SHP77 treated with DMSO at 0.1 percent for 48 hours (cell line): ENCODE data around the gene INO80D.
"Not testable (repeated sequence)": the region's sequence is repeated elsewhere in the genome, so short reads cannot be mapped to it uniquely, and the experiment has no call there.

ENCODE experiments used
- DNase-seq: peaks from one replicate; lab custom pipeline; 2025; lab: John Stamatoyannopoulos, UW

INO80D gene

DNA sequence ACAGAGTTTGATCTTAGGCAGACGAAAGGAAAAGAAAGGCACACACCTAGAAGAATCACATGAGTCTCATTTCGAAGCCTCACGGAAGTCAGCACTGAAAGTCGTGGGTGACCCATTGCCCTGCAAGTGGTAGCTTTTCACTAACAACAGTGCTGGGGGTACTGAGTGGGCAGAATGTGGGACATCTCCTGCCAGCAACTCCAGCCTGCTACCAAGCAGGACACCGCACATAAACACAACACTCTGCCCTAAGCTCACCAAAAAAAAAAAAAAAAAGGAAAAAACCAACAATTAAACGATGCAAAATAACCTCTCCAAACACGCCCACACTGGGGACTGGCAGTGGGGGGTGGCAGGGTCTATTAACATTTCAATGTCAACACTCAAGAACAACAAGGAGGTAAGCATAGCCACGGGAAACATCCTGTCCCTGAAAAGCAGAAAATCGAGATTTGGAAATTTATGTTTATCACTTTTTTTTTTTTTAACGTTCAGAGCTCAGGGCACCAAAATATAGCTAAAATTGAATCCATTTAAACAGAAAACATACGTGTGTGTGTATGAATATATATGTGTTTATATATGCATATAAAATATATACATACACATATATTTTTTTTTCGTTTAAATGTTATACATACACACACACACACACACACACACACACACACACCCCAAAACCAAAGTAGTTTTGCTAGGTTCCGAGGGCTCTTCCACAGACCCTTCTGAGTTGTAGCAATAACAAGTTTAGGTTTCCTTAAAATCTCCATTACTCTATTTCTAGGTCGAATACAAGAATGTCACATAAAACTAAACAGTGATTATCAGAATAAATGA lies 2.2 kb downstream of the INO80D start:
- DNase-seq: no peak

DNA sequence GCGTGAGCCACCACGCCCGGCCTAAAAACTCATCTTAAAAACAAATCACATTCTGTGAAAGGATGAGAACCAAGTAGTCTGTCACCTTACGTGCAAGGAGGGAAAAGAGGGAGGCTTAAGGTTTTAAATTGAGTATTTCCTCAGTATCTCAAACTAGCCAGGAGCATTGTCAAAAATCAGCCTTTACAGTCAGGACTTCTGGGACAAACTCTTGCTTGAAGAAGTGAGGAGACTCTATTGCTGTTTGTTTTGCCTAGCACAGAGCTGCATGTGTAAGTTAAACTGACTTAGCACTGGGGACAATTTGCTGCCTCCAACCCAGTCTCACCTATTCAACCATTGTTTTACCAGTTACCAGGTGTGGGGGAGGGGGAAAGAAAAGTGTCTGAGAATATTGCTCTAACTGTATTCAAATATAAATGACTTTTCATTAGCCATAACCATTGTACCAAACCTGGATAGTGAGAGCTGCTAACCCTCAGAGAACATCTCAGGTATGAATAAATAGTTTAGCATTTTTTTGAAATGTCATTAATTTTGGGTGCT lies 3.6 kb downstream of the INO80D start:
- DNase-seq: no peak

DNA sequence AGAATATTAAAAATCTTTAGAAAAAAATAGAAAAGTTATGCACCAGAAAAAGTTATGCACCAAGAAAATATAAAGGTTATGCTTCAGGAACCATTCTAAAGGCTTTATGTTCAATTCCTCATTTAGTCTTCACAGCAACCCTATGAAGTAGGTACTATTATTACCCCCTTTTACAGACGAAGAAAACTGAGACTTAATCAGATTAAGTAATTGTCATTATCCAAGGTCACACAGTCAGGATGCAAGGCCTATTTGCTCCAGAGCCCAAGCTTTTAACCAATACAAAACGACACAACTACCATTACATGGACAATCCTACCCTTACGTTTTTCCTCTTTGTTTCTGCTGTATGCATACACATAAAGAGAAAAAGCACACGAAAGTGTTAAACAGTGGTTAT lies 5.0 kb downstream of the INO80D start:
- DNase-seq: no peak

- DNase-seq: no peak
These were observed 6.1 kb downstream of the INO80D start for GRCh38 chr2:206079699-206080465.

GRCh38 chr2:206077879-206078278 lies 8.1 kb downstream of the INO80D start:
- DNase-seq: not testable (repeated sequence)

DNA sequence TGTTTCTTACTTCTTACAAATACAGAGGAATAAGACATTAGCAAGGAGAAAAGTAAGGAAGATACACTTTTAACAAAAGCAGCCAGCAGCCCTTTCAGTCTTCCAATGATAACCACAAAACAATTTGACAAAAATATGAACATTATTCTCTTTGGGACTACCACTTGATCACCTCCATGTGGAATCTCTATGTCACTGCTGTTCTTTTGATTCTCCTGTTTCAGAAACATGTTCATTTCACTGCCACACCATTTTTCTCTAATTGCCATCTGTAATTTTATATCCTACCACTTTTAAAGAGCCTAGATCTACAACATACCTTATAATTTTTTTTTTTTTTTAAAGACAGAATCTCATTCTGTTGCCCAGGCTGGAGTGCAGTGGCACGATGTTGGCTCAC lies 10.9 kb downstream of the INO80D start:
- no peak for DNase-seq

- DNase-seq: no peak
These were observed 14.2 kb downstream of the INO80D start for GRCh38 chr2:206071807-206072206.

DNA sequence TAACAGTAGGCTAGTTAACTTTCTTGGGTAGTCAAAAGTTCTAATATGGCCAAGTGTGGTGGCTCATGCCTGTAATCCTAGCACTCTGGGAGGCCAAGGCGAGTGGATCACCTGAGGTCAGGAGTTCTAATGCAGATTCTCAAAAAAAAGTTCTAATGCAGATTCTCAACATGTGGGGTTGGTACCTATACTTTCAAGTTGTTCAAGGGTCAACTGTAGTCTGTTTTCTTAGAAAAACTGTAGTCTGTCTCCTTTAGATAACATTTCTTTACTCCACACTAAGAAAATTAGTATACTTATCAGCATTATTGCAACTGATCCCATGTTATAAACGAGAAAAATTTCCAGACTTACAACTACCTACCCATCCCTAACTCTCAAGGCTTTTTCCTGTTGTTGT lies 16.6 kb downstream of the INO80D start:
- no peak for DNase-seq

- DNase-seq: no peak
These were observed 17.8 kb downstream of the INO80D start for GRCh38 chr2:206068207-206068606.

- DNase-seq: no peak
These were observed 21.9 kb downstream of the INO80D start for GRCh38 chr2:206064077-206064476.

DNA sequence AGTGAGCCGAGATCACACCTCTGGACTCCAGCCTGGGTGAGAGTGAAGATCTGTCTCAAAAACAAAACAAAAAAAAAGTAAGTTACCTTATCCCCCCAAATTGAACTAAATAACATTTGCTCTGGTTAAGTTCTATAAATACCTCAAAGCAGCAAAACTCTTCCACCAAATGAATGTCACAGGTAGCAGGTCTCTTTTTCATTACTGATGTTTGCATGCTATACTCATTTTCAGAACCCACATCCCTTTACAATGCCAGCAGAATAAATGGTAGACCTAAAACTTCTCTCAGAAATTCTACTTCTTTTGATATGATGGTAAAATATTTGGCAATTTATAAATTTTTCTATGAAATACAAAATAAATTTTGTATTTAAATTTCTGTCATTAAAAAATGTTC lies 22.3 kb downstream of the INO80D start:
- no peak for DNase-seq

DNA sequence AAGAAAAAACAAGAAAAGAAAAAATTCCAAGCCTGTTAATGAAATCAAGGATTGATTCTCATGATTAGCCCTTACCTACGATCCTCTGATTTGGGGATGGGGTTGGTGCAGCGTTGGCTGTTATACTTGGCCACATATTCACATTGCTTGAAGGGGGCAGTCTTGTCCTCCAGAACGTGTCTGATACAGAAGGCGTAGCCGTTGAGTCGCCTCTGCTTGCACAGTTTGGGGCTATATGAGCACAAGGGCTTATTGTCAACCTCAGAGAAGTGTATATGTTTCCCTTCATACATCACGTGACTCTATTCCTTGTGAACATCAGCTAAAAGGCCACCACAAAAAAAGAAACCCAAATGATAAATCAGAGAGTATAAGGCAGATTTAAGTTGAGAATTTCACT lies 23.2 kb downstream of the INO80D start:
- DNase-seq: no peak

- no peak for DNase-seq
These were observed 29.7 kb downstream of the INO80D start for GRCh38 chr2:206056286-206056685.

DNA sequence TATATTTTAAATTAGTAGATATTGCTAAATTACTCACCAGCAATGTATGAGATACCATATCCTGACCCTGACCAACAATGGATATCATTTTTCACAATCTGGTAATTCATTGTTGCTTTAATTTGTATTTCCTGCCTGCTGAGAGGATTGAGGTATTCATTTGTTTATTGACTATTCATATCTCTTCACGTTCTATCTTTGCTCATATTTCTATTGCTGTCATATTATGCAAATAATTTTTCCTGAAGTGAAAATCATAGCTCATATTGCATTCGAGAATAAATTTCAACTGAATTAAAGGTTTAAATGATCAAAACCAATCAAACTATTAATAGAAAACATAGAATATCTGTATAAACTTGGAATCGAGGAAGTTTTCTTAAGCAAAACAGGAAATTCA lies 31.0 kb downstream of the INO80D start:
- no peak for DNase-seq

DNA sequence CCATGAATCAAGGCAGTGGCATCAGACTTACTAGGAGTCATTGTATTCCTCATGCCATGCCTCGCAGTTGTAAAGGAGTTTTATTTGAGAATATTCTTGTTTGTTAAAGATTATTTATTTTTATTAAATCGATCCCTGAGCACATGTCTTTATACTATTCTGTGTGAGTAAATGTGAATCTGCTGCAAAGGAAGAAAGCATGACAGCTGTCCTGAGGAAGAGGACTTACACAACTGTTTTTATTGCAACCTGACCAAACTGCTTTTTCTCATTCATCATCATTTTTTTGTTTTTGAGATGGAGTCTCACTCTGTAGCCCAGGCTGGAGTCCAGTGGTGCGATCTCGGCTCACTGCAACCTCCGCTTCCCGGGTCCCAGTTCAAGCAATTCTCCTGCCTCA lies 34.1 kb downstream of the INO80D start:
- no peak for DNase-seq

DNA sequence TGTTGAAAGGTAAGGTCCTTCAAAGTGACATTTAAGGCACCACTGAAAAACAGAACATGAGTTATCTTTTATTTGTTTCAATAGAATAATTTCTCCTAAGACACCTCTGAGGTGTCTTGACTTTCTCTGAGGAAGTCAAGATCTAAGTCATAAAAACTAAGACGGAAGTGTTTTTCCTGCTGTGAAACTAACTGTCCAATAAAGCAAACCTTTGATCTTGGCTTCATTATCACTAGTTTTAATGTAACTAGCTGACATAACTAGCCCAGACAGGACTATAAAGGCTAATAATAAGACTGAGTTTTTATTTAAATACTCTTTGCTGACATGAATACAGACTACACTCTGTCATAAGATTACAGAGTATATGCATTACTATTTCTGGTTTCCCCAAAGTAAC lies 36.6 kb downstream of the INO80D start:
- no peak for DNase-seq

GRCh38 chr2:206045251-206045650 lies 40.7 kb downstream of the INO80D start:
- no peak for DNase-seq

- no peak for DNase-seq
These were observed 45.4 kb downstream of the INO80D start for GRCh38 chr2:206040525-206040924.

DNA sequence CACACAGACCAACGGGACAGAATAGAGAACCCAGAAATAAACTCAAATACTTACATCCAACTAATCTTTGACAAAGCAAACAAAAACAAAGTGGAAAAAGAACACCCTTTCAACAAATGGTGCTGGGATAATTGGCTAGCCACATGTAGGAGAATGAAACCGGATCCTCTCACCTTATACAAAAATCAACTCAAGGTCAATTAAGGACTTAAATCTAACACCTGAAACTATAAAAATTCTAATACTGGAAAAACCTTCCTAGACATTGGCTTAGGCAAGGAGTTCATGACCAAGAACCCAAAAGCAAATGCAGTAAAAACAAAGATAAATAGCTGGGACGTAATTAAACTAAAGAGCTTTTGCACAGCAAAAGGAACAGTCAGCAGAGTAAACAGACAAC lies 50.6 kb downstream of the INO80D start:
- DNase-seq: not testable (repeated sequence)

GRCh38 chr2:206033452-206033851 lies 52.5 kb downstream of the INO80D start:
- DNase-seq: not testable (repeated sequence)

DNA sequence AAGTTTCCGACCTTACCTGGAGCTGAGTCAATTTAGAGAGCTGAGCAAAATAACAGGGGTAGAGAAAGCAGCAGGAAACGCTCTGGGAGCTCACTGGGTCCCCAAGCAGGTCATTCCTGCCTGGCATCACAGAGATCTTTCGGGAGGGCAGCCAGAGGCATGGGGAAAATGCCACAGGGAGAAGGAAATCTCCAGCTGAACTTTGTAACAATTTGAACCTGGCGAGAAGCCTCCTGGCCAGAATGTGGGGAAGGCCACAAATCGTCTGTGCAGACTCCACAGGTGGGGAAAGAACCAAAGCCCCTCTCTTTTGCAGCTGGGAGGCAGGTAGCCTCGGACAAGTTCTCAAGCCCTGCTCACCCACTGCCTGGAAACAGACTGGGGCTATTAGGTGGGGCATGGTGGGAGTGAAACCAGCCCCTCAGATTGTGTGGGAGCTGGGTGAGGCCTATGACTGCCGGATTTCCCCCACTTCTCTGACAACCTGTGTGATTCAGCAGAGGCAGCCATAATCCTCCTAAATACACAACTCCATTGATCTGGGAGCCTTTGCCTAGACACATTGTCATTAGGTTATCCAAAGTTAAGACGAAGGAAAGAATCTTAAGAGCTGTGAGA lies 53.9 kb downstream of the INO80D start:
- no peak for DNase-seq

DNA sequence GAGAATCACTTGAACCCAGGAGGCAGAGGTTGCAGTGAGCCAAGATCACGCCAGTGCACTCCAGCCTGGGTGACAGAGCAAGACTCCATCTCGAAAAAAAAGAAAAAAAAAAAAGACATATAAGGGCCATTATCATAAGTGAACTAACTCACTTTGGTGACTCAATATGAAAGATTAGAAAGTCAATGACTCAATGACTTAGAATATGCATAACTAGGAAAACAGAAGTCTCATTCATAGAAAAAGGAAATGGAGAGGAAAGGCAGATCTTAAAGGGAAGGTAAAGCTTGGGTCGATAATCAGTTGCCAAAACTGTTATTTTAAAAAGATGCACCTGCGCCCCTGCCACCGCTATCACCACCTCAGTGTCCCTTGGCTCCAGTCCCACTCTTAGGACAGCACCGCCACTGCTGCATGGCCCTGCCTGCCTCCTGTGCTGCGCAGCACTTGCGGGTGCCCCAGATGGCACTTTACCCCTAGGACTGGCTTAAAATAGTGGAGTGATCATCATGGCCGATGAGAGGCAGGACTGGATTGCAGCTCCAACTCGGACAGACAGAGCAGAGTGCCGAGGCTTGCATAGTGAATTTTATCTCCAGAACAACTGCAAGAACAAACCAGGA lies 54.7 kb downstream of the INO80D start:
- no peak for DNase-seq
